ENCODE data around the gene CAPN7.

Gene CAPN7

DNA sequence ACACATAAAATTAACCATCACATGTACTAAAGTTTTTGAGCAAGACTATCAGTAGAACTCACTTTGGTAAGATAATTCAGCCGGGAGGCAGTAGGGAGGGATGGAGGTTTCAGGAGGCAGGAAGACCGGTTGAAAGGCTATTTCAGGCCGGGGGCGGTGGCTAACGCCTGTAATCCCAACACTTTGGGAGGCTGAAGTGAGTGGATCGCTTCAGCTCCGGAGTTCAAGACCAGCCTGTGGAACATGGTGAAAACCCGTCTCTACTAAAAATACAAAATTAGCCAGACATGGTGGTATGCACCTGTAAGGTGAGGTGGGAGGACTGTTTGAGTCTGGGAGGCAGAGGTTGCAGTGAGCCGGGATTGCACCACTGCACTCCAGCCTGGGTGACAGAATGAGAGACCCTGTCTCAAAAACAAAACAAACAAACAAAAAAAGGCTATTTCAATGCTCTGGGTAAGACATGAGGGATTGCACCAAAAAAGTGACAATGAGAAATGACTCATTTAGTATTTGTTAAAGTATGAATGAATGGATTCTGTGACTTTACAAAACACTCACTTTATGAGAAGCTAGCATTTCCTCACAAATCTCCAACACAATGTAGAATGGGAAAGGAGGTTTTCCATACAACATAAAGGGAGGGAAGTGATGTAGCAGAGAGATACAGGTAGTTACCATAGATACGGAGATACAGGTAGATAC is 82.4 kb downstream of the CAPN7 start:
- TF ChIP-seq, protein P1, sequence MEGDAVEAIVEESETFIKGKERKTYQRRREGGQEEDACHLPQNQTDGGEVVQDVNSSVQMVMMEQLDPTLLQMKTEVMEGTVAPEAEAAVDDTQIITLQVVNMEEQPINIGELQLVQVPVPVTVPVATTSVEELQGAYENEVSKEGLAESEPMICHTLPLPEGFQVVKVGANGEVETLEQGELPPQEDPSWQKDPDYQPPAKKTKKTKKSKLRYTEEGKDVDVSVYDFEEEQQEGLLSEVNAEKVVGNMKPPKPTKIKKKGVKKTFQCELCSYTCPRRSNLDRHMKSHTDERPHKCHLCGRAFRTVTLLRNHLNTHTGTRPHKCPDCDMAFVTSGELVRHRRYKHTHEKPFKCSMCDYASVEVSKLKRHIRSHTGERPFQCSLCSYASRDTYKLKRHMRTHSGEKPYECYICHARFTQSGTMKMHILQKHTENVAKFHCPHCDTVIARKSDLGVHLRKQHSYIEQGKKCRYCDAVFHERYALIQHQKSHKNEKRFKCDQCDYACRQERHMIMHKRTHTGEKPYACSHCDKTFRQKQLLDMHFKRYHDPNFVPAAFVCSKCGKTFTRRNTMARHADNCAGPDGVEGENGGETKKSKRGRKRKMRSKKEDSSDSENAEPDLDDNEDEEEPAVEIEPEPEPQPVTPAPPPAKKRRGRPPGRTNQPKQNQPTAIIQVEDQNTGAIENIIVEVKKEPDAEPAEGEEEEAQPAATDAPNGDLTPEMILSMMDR (IDR thresholded peaks at IDR 0.05; ENCODE audit: borderline replicate concordance, insufficient read depth, low read depth, low read length), result no peak
- H3K4me3 ChIP-seq (ENCODE audit: low read depth, low read length), result no peak overlapping the region

DNA sequence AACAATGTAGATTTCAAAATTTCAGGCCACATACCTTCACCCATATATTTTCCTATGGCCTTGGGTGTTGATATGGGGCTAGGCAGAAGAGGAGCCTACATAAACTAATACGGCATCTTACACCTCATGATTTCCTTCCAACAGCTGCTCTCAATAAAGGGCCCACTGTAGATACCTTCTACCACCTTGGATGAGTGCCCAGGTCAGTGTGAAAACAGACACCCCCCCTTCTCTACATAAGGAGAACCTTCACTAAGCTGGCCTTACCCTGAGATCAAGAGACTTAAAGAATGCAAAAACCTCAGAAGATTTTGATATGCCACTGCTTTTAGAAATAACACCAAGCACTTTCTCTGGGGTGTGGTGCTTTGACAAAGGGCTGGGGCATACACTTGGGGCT is 83.6 kb downstream of the CAPN7 start:
- no peak overlapping the region for H3K4me3 ChIP-seq (ENCODE audit: low read depth, low read length)
- TF ChIP-seq, protein P1 (IDR thresholded peaks at IDR 0.05; ENCODE audit: borderline replicate concordance, insufficient read depth, low read depth, low read length), result no peak

DNA sequence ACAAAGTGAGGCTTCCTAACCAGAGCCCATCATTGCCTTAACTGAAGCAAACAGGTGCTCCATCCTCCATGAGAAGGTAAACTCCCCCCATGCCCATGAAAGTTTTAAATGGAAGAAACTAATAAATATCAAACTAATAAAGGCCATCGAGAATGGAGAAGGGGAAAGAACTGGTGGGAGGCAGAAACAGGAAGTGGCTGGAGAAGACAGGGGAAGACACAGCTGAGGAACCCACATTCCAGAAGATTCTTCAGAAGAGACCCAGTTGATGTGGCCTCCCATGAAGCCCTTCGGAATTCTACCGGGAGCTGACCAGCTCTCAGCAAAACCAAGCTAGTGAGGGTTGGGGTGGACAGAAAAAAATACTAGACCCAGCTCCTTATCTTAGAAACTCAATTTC is 84.7 kb downstream of the CAPN7 start:
- H3K4me3 ChIP-seq (ENCODE audit: low read depth, low read length), result no peak overlapping the region
- TF ChIP-seq, protein P1 (IDR thresholded peaks at IDR 0.05; ENCODE audit: borderline replicate concordance, insufficient read depth, low read depth, low read length), result no peak

DNA sequence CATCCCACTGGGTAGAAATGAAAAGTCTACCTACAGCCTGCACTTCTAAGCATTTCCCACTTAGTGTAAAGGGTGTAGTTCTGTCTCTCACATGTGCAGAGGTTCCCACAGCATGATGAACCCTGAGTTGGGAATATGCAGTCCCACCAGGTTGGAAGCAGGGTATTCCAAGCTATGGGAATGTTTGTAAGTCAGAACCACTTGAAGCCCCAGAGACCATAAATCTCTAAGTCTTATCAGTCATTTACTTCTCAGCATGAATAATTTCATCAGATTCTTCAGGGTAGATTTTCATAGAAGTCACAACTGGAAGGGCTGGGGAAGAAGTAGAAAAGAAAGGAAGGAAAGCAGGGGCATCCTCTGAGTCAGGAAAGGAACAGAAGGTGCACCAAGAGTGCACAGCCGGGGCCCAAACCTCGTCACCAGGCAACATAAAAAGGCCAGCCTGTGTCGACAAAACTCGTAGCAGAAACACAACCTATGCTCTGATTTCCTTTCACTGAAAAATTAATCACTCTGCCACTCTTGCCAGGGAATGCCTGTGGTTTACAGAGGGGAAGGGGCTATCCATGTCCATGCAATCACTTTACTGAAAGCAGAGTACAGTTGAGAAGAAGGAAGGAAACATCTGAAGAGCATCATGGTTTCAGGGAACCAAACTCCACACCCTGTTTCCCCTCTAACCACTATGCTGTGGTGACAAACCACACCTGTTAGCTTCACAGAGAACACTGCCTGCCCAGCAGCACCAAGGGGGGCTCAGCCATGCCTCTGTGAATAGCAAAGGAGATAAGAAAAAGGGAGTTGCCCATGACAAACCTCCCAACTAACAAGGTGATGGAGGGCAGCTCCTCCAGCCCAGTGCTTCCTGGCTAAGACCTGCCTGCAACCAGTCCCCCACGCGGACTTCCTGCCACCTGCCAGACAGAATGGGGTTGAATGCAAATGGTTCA is 85.8 kb downstream of the CAPN7 start:
- TF ChIP-seq, protein P1 (IDR thresholded peaks at IDR 0.05; ENCODE audit: borderline replicate concordance, insufficient read depth, low read depth, low read length), result no peak

DNA sequence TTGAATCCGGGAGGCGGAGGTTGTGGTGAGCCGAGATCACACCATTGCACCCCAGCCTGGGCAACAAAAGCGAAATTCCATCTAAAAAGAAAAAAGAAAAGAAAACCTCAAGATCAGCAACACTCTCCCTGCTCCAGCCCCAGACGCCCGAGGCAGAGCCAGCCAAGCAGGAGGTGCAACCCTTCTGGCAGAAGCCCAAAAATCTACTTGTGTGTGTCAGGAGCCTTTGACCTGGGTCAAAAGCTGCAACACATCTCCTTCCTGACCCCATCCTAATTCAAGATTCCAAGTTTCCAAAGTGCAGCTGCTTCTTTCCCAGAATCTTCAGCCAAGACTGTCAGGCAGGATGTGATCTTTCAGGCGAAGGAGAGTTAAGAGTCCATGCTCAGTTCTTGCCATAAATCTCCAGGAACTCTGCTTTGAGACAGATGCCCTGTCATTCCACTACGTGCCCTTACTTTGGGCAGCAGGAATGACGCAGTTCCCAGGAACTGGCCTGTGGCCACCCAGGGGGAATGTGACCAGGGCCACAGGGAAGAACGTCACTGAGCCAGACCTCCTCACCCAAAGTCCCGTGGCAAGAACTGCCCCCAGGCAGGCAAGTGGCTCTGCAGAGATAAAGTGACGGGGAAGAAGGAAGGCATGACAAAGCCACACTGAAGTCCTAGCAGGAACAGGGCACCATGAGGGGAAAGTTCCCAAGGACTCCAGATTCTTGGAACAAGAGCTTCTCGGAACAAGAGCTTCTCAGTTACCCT is 86.9 kb downstream of the CAPN7 start:
- TF ChIP-seq, protein P1 (IDR thresholded peaks at IDR 0.05; ENCODE audit: borderline replicate concordance, insufficient read depth, low read depth, low read length), result no peak
- no peak overlapping the region for H3K4me3 ChIP-seq (ENCODE audit: low read depth, low read length)

More for the DNA sequence above, 85.8 kb downstream of the CAPN7 start:
- H3K4me3 ChIP-seq (ENCODE audit: low read depth, low read length), result peak overlapping the region; percentile 15

DNA sequence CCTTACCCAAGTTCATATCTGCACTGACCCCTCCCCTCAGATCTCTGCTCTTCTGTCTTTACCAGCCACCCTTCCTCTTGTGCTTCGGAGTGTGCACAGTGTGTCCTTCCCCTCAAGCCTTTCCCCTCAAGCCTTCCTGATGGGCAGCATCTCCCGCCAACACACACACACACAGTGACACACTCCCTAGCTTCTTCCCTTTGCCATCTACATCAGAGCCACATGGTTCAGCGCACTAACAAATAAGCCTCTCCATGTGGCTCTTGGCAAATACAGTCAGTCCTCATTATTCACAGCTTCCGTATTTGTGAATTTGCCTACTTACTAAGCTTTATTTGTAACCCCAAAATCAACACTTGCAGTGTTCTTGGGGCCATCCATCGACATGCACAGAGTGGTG is 88.9 kb downstream of the CAPN7 start:
- no peak overlapping the region for H3K4me3 ChIP-seq (ENCODE audit: low read depth, low read length)
- TF ChIP-seq, protein P1 (IDR thresholded peaks at IDR 0.05; ENCODE audit: borderline replicate concordance, insufficient read depth, low read depth, low read length), result no peak

Measured in GM12875 (cell line).